22Rv1 (cell line): ENCODE measurements around the gene JUN.

Experiments used
- ZFX ChIP-seq: fragments of 450-650 bp; IDR thresholded peaks from 2 replicates; pipeline ENCODE4 v1.6.1; 2017; ENCODE audit warnings: antibody characterized with exemption, borderline replicate concordance
- TF ChIP-seq, protein P1 (sequence below): fragments of 450-650 bp; IDR thresholded peaks from 2 replicates; pipeline ENCODE4 v1.5.1; 2017; ENCODE audit warnings: mild to moderate bottlenecking

GRCh38 chr1:58803858-58804257 lies 20.0 kb upstream of the JUN start:
- TF ChIP-seq, protein P1, sequence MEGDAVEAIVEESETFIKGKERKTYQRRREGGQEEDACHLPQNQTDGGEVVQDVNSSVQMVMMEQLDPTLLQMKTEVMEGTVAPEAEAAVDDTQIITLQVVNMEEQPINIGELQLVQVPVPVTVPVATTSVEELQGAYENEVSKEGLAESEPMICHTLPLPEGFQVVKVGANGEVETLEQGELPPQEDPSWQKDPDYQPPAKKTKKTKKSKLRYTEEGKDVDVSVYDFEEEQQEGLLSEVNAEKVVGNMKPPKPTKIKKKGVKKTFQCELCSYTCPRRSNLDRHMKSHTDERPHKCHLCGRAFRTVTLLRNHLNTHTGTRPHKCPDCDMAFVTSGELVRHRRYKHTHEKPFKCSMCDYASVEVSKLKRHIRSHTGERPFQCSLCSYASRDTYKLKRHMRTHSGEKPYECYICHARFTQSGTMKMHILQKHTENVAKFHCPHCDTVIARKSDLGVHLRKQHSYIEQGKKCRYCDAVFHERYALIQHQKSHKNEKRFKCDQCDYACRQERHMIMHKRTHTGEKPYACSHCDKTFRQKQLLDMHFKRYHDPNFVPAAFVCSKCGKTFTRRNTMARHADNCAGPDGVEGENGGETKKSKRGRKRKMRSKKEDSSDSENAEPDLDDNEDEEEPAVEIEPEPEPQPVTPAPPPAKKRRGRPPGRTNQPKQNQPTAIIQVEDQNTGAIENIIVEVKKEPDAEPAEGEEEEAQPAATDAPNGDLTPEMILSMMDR = no peak
- no peak for TF ChIP-seq ZFX
